ENCODE measurements around the gene TRIM9. TPM values are rescaled to one million over a fixed set of nuclear protein-coding genes. Genes with fewer than 3 reads are reported as not detected.

Gene TRIM9
- polyA plus RNA-seq, 1 donor, result 2.7 TPM

DNA sequence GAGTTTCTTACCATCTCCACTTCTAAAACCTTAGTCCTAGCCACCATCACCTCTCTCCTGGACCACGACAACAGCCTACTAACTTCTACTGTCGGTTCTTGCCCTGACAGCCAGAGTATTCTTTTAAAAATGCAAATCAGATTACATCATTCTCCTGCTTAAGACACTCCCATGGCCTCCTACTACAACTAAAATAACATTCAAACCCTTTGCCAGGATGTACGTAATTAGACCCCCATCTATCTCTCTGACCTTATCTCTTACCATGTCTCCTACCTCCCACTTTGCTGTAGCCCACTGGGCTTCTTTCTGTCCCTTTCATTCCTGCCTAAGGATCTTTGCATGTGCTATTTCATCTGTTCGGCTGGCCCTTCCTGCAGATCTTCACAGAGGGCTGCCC lies 27.6 kb downstream of the TRIM9 start:
- no peaks in the 10 kb centered on the region for H3K36me3 ChIP-seq (ENCODE audit: control insufficient read depth, insufficient read depth, low read length)
- H3K27ac ChIP-seq (ENCODE audit: low read length), result no peak overlapping the region
- H3K4me3 ChIP-seq (ENCODE audit: low read length), result no peak overlapping the region
- DNase-seq, result no peak
- H3K9me3 ChIP-seq (ENCODE audit: control insufficient read depth, low read depth, low read length), result no peaks in the 10 kb centered on the region
- H3K4me1 ChIP-seq (ENCODE audit: control insufficient read depth, insufficient read depth, low read length), result no peaks in the 10 kb centered on the region
- H3K27me3 ChIP-seq (ENCODE audit: control insufficient read depth, insufficient read depth, low read length), result no peaks in the 10 kb centered on the region
- WGBS (ENCODE audit: insufficient coverage, low lambda C conversion rate), result 73% methylated on average over 2 of the region's 4 CpGs

DNA sequence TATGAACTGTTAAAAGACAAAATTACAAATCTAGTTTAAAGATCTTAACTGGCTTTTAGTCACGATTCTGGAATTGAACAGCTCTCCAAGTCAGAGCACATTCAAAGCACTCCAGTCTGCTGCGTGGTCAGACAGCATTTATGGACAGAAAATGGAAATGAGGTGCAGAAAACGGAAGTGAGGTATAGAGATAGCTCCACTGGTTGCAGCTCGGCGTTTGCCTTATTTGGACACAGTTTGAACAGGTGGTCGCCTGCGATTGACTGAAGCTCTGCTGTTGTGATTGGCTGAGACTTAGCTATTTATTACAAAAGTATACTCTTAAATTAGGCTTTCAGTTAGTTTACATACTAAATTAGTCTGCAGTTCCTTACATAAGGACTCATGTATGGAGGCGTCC lies 28.3 kb downstream of the TRIM9 start:
- no peak overlapping the region for H3K27ac ChIP-seq (ENCODE audit: low read length)
- DNase-seq, result no peak
- WGBS (ENCODE audit: insufficient coverage, low lambda C conversion rate), result no CpG with 5 or more reads among the region's 8 CpGs

DNA sequence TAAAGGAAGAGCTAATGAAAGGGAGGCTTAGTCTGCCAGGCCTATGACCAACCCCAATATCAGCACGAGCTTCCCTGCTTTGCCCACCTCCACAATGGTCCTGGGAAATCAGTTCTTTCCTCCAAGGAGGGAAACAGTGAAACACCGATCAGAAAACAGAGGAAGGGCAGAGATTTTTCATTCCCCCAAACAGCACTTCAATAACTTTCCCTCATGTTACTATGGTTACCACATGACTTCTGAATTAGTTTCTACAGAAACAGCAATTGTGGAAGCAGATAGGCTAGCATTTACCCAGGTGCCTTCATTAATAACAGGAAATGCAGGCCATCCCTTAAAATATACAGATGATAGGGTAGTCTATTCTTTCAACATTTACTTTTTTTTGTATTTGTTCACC lies 35.9 kb downstream of the TRIM9 start:
- H3K27me3 ChIP-seq (ENCODE audit: control insufficient read depth, insufficient read depth, low read length), result no peaks in the 10 kb centered on the region
- H3K27ac ChIP-seq (ENCODE audit: low read length), result no peak overlapping the region
- H3K4me1 ChIP-seq (ENCODE audit: control insufficient read depth, insufficient read depth, low read length), result no peaks in the 10 kb centered on the region
- H3K9me3 ChIP-seq (ENCODE audit: control insufficient read depth, low read depth, low read length), result no peaks in the 10 kb centered on the region
- DNase-seq, result no peak
- no peaks in the 10 kb centered on the region for H3K36me3 ChIP-seq (ENCODE audit: control insufficient read depth, insufficient read depth, low read length)
- no peak overlapping the region for H3K4me3 ChIP-seq (ENCODE audit: low read length)
- no CpG with 5 or more reads among the region's 2 CpGs for WGBS (ENCODE audit: insufficient coverage, low lambda C conversion rate)

More for the DNA sequence above, 28.3 kb downstream of the TRIM9 start:
- H3K36me3 ChIP-seq (ENCODE audit: control insufficient read depth, insufficient read depth, low read length), result no peaks in the 10 kb centered on the region
- no peaks in the 10 kb centered on the region for H3K4me1 ChIP-seq (ENCODE audit: control insufficient read depth, insufficient read depth, low read length)
- H3K27me3 ChIP-seq (ENCODE audit: control insufficient read depth, insufficient read depth, low read length), result no peaks in the 10 kb centered on the region
- H3K4me3 ChIP-seq (ENCODE audit: low read length), result no peak overlapping the region
- no peaks in the 10 kb centered on the region for H3K9me3 ChIP-seq (ENCODE audit: control insufficient read depth, low read depth, low read length)

DNA sequence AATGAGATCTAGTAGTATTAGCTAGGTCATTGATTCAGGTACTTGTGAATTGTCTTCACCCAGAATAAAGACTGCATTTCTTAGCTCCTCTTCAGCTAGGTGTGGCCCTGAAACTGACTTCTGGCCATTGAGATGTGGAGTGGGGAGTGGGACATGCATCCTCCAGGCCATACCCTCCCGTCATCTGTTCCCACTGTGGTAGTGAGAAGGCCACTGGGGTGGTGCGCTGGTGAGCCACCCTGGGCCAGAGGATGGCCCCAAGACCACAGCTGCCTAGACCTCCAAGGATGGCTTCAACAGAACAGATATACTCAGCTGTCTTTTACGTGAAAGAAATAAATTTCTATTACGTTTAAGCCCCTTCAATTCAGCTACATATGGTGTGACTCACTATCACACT lies 36.5 kb downstream of the TRIM9 start:
- Histone ChIP-seq H3K27ac (ENCODE audit: low read length) (no peak overlapping the region), H3K36me3 (ENCODE audit: control insufficient read depth, insufficient read depth, low read length) (no peaks in the 10 kb centered on the region), H3K27me3 (ENCODE audit: control insufficient read depth, insufficient read depth, low read length) (no peaks in the 10 kb centered on the region), H3K9me3 (ENCODE audit: control insufficient read depth, low read depth, low read length) (no peaks in the 10 kb centered on the region), H3K4me3 (ENCODE audit: low read length) (no peak overlapping the region), H3K4me1 (ENCODE audit: control insufficient read depth, insufficient read depth, low read length) (no peaks in the 10 kb centered on the region)
- 100% methylated on average over 1 of the region's 4 CpGs for WGBS (ENCODE audit: insufficient coverage, low lambda C conversion rate)
- DNase-seq, result no peak

DNA sequence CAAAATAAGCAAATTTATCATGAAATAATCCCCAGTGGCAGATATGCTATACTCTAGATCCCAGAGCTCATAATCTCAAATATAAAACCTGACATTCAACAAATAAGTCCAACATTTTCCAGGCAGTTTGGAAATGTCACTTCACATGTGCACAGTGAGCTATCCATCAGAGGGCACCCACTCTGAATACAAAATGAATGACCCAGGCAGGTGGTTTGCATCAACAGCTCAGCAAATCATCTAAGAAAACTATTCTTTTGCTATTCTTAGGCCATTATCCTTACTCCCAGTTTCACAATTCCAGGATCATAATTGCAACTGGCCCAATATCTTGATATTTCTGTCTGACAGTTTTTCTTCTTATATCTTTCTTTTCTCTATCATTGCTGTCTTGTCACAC lies 38.5 kb downstream of the TRIM9 start:
- H3K4me1 ChIP-seq (ENCODE audit: control insufficient read depth, insufficient read depth, low read length), result no peaks in the 10 kb centered on the region
- no peaks in the 10 kb centered on the region for H3K9me3 ChIP-seq (ENCODE audit: control insufficient read depth, low read depth, low read length)
- no peak for DNase-seq
- H3K4me3 ChIP-seq (ENCODE audit: low read length), result no peak overlapping the region
- no peaks in the 10 kb centered on the region for H3K27me3 ChIP-seq (ENCODE audit: control insufficient read depth, insufficient read depth, low read length)
- no peaks in the 10 kb centered on the region for H3K36me3 ChIP-seq (ENCODE audit: control insufficient read depth, insufficient read depth, low read length)
- H3K27ac ChIP-seq (ENCODE audit: low read length), result no peak overlapping the region

DNA sequence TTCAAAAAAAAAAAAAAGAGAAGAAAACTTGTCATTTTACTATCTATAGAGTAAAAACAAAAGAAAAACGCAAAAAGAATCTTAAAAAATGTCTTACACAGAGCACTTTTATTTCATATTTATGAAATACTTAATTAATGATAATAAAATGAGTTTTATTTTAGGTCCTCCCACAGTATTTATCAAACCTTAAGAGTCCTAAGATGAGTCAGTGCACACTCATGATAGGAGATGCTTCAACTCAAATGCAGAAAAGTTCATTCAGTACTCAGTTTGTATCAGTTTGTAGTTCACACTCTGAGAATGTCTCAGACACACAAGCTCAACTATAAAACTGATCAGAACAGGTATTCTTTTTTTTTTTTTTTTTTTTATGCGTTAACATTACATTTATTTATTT lies 41.7 kb downstream of the TRIM9 start:
- Histone ChIP-seq H3K9me3 (ENCODE audit: control insufficient read depth, low read depth, low read length) (no peaks in the 10 kb centered on the region), H3K27ac (ENCODE audit: low read length) (no peak overlapping the region), H3K4me1 (ENCODE audit: control insufficient read depth, insufficient read depth, low read length) (no peaks in the 10 kb centered on the region), H3K27me3 (ENCODE audit: control insufficient read depth, insufficient read depth, low read length) (no peaks in the 10 kb centered on the region), H3K36me3 (ENCODE audit: control insufficient read depth, insufficient read depth, low read length) (no peaks in the 10 kb centered on the region), H3K4me3 (ENCODE audit: low read length) (no peak overlapping the region)
- 100% methylated on average over 1 of the region's 2 CpGs for WGBS (ENCODE audit: insufficient coverage, low lambda C conversion rate)
- DNase-seq, result no peak

DNA sequence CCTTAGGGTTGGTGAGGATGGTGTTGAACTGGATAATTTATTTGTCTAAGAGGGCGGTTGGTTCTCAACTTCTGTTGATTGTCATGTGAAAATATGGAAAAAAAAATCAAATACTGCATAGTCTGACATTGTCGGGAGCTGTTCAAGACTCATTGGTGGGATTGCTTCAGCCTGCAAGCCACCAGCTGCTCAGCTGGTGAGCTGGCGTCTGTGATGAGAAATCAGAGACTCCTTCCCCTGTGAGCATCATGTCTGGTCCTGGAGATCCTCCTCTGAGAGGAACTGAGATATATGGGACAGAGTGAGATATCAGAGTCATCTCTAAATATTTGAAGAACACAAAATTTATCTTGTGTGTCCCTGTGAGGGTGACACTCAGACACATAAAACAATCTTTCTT lies 49.9 kb downstream of the TRIM9 start:
- 100% methylated on average over 1 of the region's 3 CpGs for WGBS (ENCODE audit: insufficient coverage, low lambda C conversion rate)
- Histone ChIP-seq H3K27me3 (ENCODE audit: control insufficient read depth, insufficient read depth, low read length) (peaks cover 3% of the 10 kb centered on the region), H3K27ac (ENCODE audit: low read length) (no peak overlapping the region), H3K36me3 (ENCODE audit: control insufficient read depth, insufficient read depth, low read length) (no peaks in the 10 kb centered on the region), H3K4me3 (ENCODE audit: low read length) (no peak overlapping the region), H3K4me1 (ENCODE audit: control insufficient read depth, insufficient read depth, low read length) (no peaks in the 10 kb centered on the region), H3K9me3 (ENCODE audit: control insufficient read depth, low read depth, low read length) (no peaks in the 10 kb centered on the region)
- no peak for DNase-seq

DNA sequence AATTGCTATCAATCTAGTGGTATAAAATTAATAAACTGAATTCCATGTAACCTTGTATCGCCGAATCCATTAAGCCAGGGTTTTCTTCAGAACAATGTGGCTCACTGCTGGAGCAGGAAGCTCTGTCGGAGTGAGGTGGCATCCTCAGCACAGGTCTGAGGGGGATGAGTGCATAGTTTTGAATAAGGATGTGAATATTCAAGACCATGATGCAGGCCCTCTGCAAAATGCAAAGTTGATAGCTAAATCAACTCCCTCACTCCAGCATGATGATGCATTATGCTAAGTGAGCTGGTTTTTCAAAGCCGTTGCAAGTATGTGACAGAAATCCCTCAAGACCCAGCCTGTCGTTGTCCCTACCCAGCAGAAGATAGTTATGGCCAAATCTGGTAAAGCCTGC lies 53.0 kb downstream of the TRIM9 start:
- no peaks in the 10 kb centered on the region for H3K4me1 ChIP-seq (ENCODE audit: control insufficient read depth, insufficient read depth, low read length)
- H3K27ac ChIP-seq (ENCODE audit: low read length), result no peak overlapping the region
- 100% methylated on average over 1 of the region's 5 CpGs for WGBS (ENCODE audit: insufficient coverage, low lambda C conversion rate)
- DNase-seq, result no peak
- H3K9me3 ChIP-seq (ENCODE audit: control insufficient read depth, low read depth, low read length), result no peaks in the 10 kb centered on the region
- peaks cover 3% of the 10 kb centered on the region for H3K27me3 ChIP-seq (ENCODE audit: control insufficient read depth, insufficient read depth, low read length)
- no peak overlapping the region for H3K4me3 ChIP-seq (ENCODE audit: low read length)
- H3K36me3 ChIP-seq (ENCODE audit: control insufficient read depth, insufficient read depth, low read length), result no peaks in the 10 kb centered on the region

DNA sequence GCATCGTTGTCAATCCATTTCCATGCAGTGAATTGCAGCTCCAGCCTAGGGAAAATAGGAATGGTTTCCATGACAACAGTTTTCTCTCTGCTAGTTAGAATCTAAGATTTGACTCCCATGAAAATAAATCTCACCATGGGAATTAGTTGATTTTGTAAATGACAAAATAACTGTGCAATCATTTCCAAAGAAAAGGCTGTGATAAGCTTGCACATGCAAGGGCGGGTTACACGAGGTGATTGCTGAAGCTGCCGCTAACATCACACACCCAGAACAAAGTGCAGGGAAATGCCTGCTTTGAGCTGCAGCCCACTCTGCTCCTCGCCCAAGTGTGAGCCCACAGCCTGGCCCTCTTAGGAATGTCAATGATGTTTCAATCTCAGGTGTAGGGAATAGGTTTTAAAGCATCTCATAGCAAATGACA lies 53.8 kb downstream of the TRIM9 start:
- Histone ChIP-seq H3K4me3 (ENCODE audit: low read length) (no peak overlapping the region), H3K27ac (ENCODE audit: low read length) (no peak overlapping the region), H3K4me1 (ENCODE audit: control insufficient read depth, insufficient read depth, low read length) (no peaks in the 10 kb centered on the region), H3K9me3 (ENCODE audit: control insufficient read depth, low read depth, low read length) (no peaks in the 10 kb centered on the region), H3K27me3 (ENCODE audit: control insufficient read depth, insufficient read depth, low read length) (peaks cover 3% of the 10 kb centered on the region), H3K36me3 (ENCODE audit: control insufficient read depth, insufficient read depth, low read length) (no peaks in the 10 kb centered on the region)
- no CpG with 5 or more reads among the region's 5 CpGs for WGBS (ENCODE audit: insufficient coverage, low lambda C conversion rate)
- DNase-seq, result peak in 1 of 2 donors; percentile 11

DNA sequence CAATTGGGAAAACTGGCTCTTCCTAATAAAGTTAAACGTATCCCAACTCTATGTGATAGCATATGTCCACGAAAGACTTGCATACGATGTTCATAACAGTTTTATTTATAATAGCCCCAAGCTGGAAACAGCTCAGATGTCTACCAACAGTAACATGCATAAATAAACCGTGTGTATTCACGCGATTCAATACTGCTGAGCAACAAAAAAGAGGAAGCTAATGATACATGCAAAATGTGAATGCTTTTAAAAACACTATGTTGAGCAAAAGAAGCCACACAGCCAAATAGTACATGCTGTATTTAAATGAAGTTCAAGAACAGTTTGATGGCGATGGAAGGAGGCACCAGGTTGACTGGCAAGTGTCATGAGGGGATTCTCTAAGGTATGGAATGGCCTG lies 55.7 kb downstream of the TRIM9 start:
- no peaks in the 10 kb centered on the region for H3K4me1 ChIP-seq (ENCODE audit: control insufficient read depth, insufficient read depth, low read length)
- no peak for DNase-seq
- WGBS (ENCODE audit: insufficient coverage, low lambda C conversion rate), result 79% methylated on average over 5 of the region's 7 CpGs

DNA sequence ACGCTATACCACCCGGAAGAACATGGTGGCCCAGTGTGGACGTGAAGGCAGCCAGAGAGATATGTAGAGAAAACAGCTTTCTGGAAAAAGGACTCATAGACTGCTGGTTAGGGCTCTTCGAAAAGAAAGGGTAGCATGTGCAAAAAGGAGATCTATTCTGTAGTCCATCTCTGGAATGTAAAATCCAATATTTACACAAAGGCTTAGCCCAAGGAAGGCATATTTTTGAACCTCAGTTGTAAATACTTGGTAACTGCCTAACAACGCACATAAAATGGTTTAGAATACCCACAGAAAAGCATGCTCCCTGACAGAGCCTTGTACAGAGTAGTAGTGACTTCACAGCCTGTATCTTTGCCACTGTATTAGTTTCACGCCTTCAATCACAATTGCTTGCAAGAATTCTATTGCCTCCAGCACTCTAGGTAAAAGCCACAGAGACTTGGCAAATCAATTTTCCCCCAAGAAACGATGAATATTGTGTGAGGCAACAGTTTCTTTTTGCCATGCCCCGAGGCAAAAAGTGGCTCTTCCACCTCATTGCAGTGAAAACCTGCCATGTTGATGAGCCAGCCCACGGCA lies 59.2 kb downstream of the TRIM9 start:
- Histone ChIP-seq H3K36me3 (ENCODE audit: control insufficient read depth, insufficient read depth, low read length) (no peaks in the 10 kb centered on the region), H3K9me3 (ENCODE audit: control insufficient read depth, low read depth, low read length) (no peaks in the 10 kb centered on the region), H3K27me3 (ENCODE audit: control insufficient read depth, insufficient read depth, low read length) (no peaks in the 10 kb centered on the region), H3K27ac (ENCODE audit: low read length) (no peak overlapping the region), H3K4me3 (ENCODE audit: low read length) (no peak overlapping the region), H3K4me1 (ENCODE audit: control insufficient read depth, insufficient read depth, low read length) (no peaks in the 10 kb centered on the region)
- DNase-seq, result no peak
- WGBS (ENCODE audit: insufficient coverage, low lambda C conversion rate), result no CpG with 5 or more reads among the region's 9 CpGs

More for the DNA sequence above, 55.7 kb downstream of the TRIM9 start:
- peaks cover 3% of the 10 kb centered on the region for H3K27me3 ChIP-seq (ENCODE audit: control insufficient read depth, insufficient read depth, low read length)
- no peak overlapping the region for H3K4me3 ChIP-seq (ENCODE audit: low read length)
- no peaks in the 10 kb centered on the region for H3K9me3 ChIP-seq (ENCODE audit: control insufficient read depth, low read depth, low read length)
- no peak overlapping the region for H3K27ac ChIP-seq (ENCODE audit: low read length)
- no peaks in the 10 kb centered on the region for H3K36me3 ChIP-seq (ENCODE audit: control insufficient read depth, insufficient read depth, low read length)
